ENCODE data around the gene CDC26. TPM values are rescaled to one million over a fixed set of nuclear protein-coding genes. Genes with fewer than 3 reads are reported as not detected.
"Not testable (repeated sequence)": the region's sequence is repeated elsewhere in the genome, so short reads cannot be mapped to it uniquely, and the experiment has no call there.

CDC26 gene
- polyA plus RNA-seq, 1 donor, result 39.7 TPM

DNA sequence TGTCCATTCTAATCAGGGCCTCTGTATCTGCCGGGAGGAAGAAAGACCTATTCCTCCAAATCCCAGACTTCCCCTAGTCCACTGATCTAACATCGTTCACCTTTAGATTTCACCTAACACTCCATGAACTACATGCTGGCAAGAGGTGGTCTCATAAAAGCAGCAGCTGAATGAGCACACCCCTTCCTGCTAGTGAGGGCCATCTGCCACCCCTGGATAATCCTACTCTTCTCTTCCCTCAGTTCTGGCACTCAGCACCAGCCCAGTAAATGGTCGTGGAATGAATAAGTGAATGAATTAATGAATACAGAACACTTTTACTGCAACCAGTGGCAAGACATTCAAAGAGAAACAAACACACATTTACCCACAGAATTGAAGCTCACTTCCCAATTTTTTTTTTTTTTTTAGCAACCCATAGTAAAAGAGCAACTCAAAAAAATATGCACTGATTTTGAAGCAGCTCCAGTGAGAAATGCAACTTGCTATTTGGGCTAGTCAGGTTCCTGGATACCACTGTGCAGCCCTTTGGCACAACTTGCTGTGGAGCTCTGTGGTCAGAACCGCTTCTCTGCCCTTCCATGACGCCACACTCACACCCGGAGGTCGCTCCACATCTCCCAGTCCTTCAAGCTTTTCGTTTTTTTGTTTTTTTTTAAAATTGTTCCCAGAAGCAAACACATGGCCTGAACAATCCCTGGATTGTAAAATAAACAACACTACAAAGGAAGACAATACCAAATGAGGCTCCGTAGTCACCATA is 21.6 kb upstream of the CDC26 start:
- DNase-seq, result no peak
- no CpG with 5 or more reads among the region's 9 CpGs for WGBS (ENCODE audit: insufficient coverage, low lambda C conversion rate)
- Histone ChIP-seq H3K27ac (ENCODE audit: low read length) (no peak overlapping the region), H3K4me3 (ENCODE audit: low read length) (no peak overlapping the region), H3K4me1 (ENCODE audit: control insufficient read depth, insufficient read depth, low read length) (no peaks in the 10 kb centered on the region), H3K36me3 (ENCODE audit: control insufficient read depth, insufficient read depth, low read length) (peaks cover 15% of the 10 kb centered on the region), H3K27me3 (ENCODE audit: control insufficient read depth, insufficient read depth, low read length) (no peaks in the 10 kb centered on the region), H3K9me3 (ENCODE audit: control insufficient read depth, low read depth, low read length) (peaks cover 4% of the 10 kb centered on the region)

DNA sequence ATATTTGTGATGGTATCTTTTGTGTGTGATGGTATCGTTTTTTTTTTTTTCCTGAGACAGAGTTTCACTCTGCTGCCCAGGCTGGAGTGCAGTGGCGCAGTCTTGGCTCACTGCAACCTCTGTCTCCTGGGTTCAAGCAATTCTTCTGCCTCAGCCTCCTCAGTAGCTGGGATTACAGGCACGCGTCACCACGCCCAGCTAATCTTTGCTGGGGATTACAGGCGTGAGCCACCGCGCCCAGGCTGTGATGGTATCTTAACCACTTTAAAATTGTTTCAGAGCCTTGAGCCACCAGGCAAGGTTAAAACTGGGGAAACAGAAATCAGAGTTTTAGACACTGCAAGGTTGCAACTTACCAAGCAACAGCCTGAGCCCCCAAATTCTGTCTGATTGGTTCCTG is 20.9 kb upstream of the CDC26 start:
- H3K27me3 ChIP-seq (ENCODE audit: control insufficient read depth, insufficient read depth, low read length); DNase-seq; H3K9me3 ChIP-seq (ENCODE audit: control insufficient read depth, low read depth, low read length); H3K4me1 ChIP-seq (ENCODE audit: control insufficient read depth, insufficient read depth, low read length); H3K4me3 ChIP-seq (ENCODE audit: low read length); H3K27ac ChIP-seq (ENCODE audit: low read length): not testable (repeated sequence)
- H3K36me3 ChIP-seq (ENCODE audit: control insufficient read depth, insufficient read depth, low read length), result peaks cover 22% of the 10 kb centered on the region
- no CpG with 5 or more reads among the region's 8 CpGs for WGBS (ENCODE audit: insufficient coverage, low lambda C conversion rate)

DNA sequence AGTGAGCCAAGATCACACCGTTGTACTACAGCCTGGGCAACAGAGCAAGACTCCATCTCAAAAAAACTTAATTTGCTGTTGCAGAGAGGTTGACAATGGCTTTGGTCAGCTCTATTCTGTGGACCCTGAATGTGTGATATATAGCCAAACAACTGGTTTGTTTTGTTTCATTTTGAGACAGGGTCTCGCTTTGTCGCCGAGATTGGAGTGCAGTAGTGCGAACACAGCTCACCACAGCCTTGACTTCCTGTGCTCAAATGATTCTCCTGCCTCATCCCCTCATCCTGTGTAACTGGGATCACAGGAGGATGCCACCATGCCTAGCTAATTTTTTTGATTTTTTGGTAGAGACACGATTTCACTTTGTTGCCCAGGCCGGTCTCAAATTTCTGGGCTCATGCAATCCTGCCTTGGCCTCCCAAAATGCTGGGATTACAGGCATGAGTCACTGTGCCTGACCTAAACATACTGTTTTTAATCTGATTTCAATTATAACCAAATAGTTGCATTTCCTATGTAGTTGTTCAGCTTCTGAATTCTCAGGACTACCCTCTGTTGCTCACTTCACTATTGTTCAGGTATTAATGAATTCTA is 18.0 kb upstream of the CDC26 start:
- H3K36me3 ChIP-seq (ENCODE audit: control insufficient read depth, insufficient read depth, low read length), result peaks cover 43% of the 10 kb centered on the region
- DNase-seq, result no peak

DNA sequence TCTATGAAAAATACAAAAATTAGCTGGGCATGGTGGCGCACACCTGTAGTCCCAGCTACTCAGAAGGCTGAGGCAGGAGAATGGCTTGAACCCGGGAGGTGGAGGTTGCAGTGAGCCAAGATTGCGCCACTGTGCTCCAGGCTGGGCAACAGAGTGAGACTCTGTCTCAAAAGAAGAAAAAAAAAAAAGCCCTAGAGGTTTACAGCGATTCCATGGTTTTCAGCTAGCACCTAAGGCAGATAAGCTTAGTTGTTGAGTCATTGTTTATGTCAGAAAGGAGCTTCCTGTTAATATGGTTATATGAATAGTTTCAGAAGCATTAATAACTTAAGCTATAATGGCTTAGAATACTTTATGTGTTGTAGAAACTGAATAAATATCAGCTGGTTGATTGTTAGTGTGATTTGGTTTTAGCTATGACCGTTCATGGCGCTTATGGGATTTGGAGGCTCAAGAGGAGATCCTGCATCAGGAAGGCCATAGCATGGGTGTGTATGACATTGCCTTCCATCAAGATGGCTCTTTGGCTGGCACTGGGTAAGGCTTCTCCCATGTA is 14.8 kb upstream of the CDC26 start:
- Histone ChIP-seq H3K27me3 (ENCODE audit: control insufficient read depth, insufficient read depth, low read length) (no peaks in the 10 kb centered on the region), H3K4me1 (ENCODE audit: control insufficient read depth, insufficient read depth, low read length) (peaks cover 4% of the 10 kb centered on the region), H3K4me3 (ENCODE audit: low read length) (no peak overlapping the region), H3K27ac (ENCODE audit: low read length) (no peak overlapping the region), H3K9me3 (ENCODE audit: control insufficient read depth, low read depth, low read length) (no peaks in the 10 kb centered on the region), H3K36me3 (ENCODE audit: control insufficient read depth, insufficient read depth, low read length) (peaks cover 68% of the 10 kb centered on the region)
- no CpG with 5 or more reads among the region's 6 CpGs for WGBS (ENCODE audit: insufficient coverage, low lambda C conversion rate)
- no peak for DNase-seq

More for the DNA sequence above, 18.0 kb upstream of the CDC26 start:
- Histone ChIP-seq H3K4me3 (ENCODE audit: low read length) (no peak overlapping the region), H3K9me3 (ENCODE audit: control insufficient read depth, low read depth, low read length) (peaks cover 4% of the 10 kb centered on the region), H3K27me3 (ENCODE audit: control insufficient read depth, insufficient read depth, low read length) (no peaks in the 10 kb centered on the region), H3K27ac (ENCODE audit: low read length) (no peak overlapping the region), H3K4me1 (ENCODE audit: control insufficient read depth, insufficient read depth, low read length) (peaks cover 4% of the 10 kb centered on the region)
- 92% methylated on average over 2 of the region's 7 CpGs for WGBS (ENCODE audit: insufficient coverage, low lambda C conversion rate)

DNA sequence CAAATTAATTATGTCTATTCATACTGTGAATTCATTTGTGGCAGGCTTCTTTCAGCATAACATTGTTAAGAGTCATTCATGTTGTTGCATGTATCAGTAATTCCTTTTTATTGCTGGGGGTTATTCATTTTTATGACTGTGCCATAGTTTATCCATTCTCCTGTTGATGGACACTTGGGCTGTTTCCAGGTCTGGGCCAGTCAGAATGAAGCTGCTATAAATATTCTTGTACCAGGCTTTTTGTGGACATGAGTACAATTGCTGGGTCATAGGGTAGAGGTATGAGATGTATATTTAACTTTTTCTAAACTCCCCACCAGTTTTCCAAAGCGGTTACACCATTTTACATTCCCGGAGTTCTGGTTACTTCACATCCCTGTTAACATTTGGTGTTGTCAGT is 13.7 kb upstream of the CDC26 start:
- no peak overlapping the region for H3K27ac ChIP-seq (ENCODE audit: low read length)
- peak in 1 of 2 donors; percentile 62 for DNase-seq
- no peaks in the 10 kb centered on the region for H3K27me3 ChIP-seq (ENCODE audit: control insufficient read depth, insufficient read depth, low read length)
- H3K4me3 ChIP-seq (ENCODE audit: low read length), result no peak overlapping the region
- no CpG with 5 or more reads among the region's 2 CpGs for WGBS (ENCODE audit: insufficient coverage, low lambda C conversion rate)
- no peaks in the 10 kb centered on the region for H3K9me3 ChIP-seq (ENCODE audit: control insufficient read depth, low read depth, low read length)
- H3K36me3 ChIP-seq (ENCODE audit: control insufficient read depth, insufficient read depth, low read length), result peaks cover 77% of the 10 kb centered on the region
- peaks cover 4% of the 10 kb centered on the region for H3K4me1 ChIP-seq (ENCODE audit: control insufficient read depth, insufficient read depth, low read length)

DNA sequence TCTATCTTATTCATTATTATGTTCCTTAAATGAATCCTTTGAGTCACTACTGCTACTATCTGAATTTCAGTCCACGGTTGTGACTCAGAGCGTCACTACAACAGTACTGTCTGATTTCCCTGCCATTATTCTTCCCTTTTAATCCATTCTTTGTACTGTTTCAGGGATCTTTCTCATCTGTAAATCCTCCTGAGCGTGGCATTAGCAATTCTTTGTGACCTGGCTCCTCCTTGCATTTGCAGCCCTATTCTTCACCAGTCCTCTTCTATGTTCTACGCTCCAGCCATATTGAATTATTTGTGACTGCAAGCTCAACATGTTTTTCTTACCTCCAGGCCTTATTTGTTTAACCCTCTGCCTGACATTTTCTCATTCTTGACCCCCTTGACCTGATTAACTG is 6.0 kb upstream of the CDC26 start:
- Histone ChIP-seq H3K9me3 (ENCODE audit: control insufficient read depth, low read depth, low read length) (no peaks in the 10 kb centered on the region), H3K27ac (ENCODE audit: low read length) (no peak overlapping the region), H3K4me3 (ENCODE audit: low read length) (no peak overlapping the region), H3K36me3 (ENCODE audit: control insufficient read depth, insufficient read depth, low read length) (peaks cover 68% of the 10 kb centered on the region), H3K27me3 (ENCODE audit: control insufficient read depth, insufficient read depth, low read length) (no peaks in the 10 kb centered on the region), H3K4me1 (ENCODE audit: control insufficient read depth, insufficient read depth, low read length) (peaks cover 3% of the 10 kb centered on the region)
- WGBS (ENCODE audit: insufficient coverage, low lambda C conversion rate), result 100% methylated on average over 1 of the region's 4 CpGs
- DNase-seq, result no peak

DNA sequence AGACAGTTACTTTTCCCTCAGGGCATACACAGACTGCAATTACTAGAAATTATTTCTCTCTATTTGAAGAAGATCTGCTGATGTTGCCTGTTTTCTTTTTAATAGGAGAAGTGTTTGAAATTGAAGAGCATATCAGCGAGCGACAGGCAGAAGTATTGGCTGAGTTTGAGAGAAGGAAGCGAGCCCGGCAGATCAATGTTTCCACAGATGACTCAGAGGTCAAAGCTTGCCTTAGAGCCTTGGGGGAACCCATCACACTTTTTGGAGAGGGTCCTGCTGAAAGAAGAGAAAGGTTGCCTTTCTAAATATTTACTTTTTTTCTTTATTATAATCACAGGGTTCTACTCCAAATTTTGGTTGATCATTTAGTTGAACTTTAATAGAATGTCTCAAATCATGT is 3.5 kb upstream of the CDC26 start:
- no peak overlapping the region for H3K27ac ChIP-seq (ENCODE audit: low read length)
- no peaks in the 10 kb centered on the region for H3K9me3 ChIP-seq (ENCODE audit: control insufficient read depth, low read depth, low read length)
- no peaks in the 10 kb centered on the region for H3K27me3 ChIP-seq (ENCODE audit: control insufficient read depth, insufficient read depth, low read length)
- DNase-seq, result no peak
- H3K36me3 ChIP-seq (ENCODE audit: control insufficient read depth, insufficient read depth, low read length), result peaks cover 48% of the 10 kb centered on the region
- H3K4me1 ChIP-seq (ENCODE audit: control insufficient read depth, insufficient read depth, low read length), result peaks cover 10% of the 10 kb centered on the region
- no CpG with 5 or more reads among the region's 4 CpGs for WGBS (ENCODE audit: insufficient coverage, low lambda C conversion rate)
- H3K4me3 ChIP-seq (ENCODE audit: low read length), result no peak overlapping the region

DNA sequence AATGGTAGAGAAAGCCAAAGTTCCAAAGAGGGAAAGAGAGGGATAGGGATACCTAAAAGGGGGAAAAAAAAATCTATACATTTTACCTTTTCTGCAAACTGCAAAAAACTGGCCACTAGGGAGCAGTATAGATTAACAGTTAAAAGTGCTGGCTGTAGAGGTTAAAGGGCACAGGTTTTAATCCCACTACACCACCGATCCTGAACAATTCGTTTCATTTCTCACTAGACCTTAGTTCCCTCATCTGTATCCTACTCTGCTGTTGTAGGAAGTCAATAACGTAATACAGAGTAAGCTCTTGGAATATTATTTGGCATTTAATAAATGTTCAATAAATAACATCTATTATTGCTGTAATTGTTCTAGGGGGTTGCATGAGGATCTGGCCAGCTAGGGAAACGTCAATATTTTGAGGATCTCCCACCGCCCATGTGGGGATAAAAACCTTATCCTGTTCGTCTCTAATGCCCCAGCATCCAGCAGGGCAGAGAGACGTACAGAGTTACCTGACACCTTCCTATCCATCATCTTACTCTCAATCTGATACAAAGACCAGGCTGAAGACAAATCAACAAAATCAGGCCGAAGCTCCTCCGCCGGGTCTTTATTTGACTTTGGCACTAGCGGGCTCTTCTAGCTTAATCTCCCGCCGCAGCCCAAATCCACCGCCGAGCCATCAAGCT is 757 bp downstream of the CDC26 start:
- Histone ChIP-seq H3K4me1 (ENCODE audit: control insufficient read depth, insufficient read depth, low read length) (peaks cover 18% of the 10 kb centered on the region), H3K27ac (ENCODE audit: low read length) (peak overlapping the region; percentile 95), H3K4me3 (ENCODE audit: low read length) (peak overlapping the region; percentile 86), H3K27me3 (ENCODE audit: control insufficient read depth, insufficient read depth, low read length) (no peaks in the 10 kb centered on the region), H3K9me3 (ENCODE audit: control insufficient read depth, low read depth, low read length) (no peaks in the 10 kb centered on the region), H3K36me3 (ENCODE audit: control insufficient read depth, insufficient read depth, low read length) (peaks cover 37% of the 10 kb centered on the region)
- DNase-seq, result peak; percentile 46 to 69
- no CpG with 5 or more reads among the region's 15 CpGs for WGBS (ENCODE audit: insufficient coverage, low lambda C conversion rate)

DNA sequence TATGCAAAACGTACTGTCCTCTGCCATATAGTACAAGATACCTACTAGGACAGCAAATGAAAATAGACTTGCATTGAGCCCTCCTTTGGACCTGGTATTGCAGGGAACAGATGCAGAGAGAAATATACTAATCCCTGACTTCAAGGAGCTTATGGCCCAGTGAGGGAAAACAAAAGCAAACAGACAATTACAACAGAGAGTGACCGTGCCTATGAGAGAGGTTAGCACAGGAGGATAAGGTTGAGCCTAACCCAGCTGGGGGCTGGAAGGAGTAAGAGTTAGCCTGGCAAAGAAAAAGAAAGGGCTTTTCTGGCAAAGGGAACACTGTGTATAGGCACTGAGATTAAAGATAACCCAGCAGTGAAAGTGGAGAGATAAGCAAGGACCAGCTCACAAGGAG is 5.5 kb downstream of the CDC26 start:
- Histone ChIP-seq H3K36me3 (ENCODE audit: control insufficient read depth, insufficient read depth, low read length) (peaks cover 42% of the 10 kb centered on the region), H3K9me3 (ENCODE audit: control insufficient read depth, low read depth, low read length) (no peaks in the 10 kb centered on the region), H3K27ac (ENCODE audit: low read length) (peak overlapping the region; percentile 28), H3K4me3 (ENCODE audit: low read length) (no peak overlapping the region), H3K27me3 (ENCODE audit: control insufficient read depth, insufficient read depth, low read length) (no peaks in the 10 kb centered on the region), H3K4me1 (ENCODE audit: control insufficient read depth, insufficient read depth, low read length) (peaks cover 22% of the 10 kb centered on the region)
- DNase-seq, result no peak
- no CpG with 5 or more reads among the region's 2 CpGs for WGBS (ENCODE audit: insufficient coverage, low lambda C conversion rate)

DNA sequence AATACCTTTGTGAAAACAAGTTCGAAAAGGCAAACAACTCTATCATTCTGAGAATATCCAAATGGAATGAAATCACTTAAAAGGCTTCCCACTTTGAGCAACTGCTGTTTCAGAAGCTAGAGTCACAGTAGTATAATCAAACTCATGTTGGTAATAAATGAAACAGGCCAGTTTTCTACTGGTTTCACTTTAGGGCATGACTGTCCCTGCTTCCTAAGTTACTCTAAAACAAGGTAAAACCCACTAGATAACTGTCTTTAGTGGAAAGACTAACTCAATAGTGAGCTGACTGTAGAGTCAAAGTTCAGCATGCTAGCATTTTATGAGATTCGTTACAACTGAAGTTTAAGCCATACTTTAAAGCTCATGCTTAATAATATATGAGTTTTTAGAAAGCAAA is 6.0 kb downstream of the CDC26 start:
- H3K9me3 ChIP-seq (ENCODE audit: control insufficient read depth, low read depth, low read length), result no peaks in the 10 kb centered on the region
- DNase-seq, result peak; percentile 26 to 51
- H3K36me3 ChIP-seq (ENCODE audit: control insufficient read depth, insufficient read depth, low read length), result peaks cover 42% of the 10 kb centered on the region
- peaks cover 22% of the 10 kb centered on the region for H3K4me1 ChIP-seq (ENCODE audit: control insufficient read depth, insufficient read depth, low read length)
- H3K27ac ChIP-seq (ENCODE audit: low read length), result peak overlapping the region; percentile 37
- H3K27me3 ChIP-seq (ENCODE audit: control insufficient read depth, insufficient read depth, low read length), result no peaks in the 10 kb centered on the region
- WGBS (ENCODE audit: insufficient coverage, low lambda C conversion rate), result 70% methylated on average over 2 of the region's 2 CpGs
- H3K4me3 ChIP-seq (ENCODE audit: low read length), result no peak overlapping the region

Measured in large intestine (tissue), 3 donors.